Measurements from ENCODE around the gene BLOC1S5.

GRCh38 chr6:8102122-8102958 lies 38.2 kb upstream of the BLOC1S5 start, which contains the start of gene EEF1E1:
- TF ChIP-seq CTCF (IDR thresholded peaks at IDR 0.05) (no peak), REST (IDR thresholded peaks at IDR 0.05; ENCODE audit: insufficient read depth in 1 of 2, low read depth in 2 of 2, low read length in 1 of 2) (peak in 1 of 2 experiments; percentile 41; a peak in 1 of 4 replicates), TCF7L2 (IDR thresholded peaks at IDR 0.05; ENCODE audit: low read depth, low read length) (no peak)
